B cell (primary cell): Measurements from ENCODE around the gene TULP1.

Source experiments
- EZH2 ChIP-seq: IDR thresholded peaks from 2 replicates; pipeline ENCODE4 v1.6.1; 2012; ENCODE audit warnings: borderline replicate concordance, low read depth, mild to moderate bottlenecking, moderate library complexity, low read length; ENCODE audit not compliant: insufficient read depth, poor library complexity, severe bottlenecking
- TF ChIP-seq, protein P1 (sequence below): fragments of 200-600 bp; IDR thresholded peaks from one replicate; pipeline ENCODE4 v1.8.0; 2022; ENCODE audit warnings: antibody characterized with exemption, mild to moderate bottlenecking

DNA sequence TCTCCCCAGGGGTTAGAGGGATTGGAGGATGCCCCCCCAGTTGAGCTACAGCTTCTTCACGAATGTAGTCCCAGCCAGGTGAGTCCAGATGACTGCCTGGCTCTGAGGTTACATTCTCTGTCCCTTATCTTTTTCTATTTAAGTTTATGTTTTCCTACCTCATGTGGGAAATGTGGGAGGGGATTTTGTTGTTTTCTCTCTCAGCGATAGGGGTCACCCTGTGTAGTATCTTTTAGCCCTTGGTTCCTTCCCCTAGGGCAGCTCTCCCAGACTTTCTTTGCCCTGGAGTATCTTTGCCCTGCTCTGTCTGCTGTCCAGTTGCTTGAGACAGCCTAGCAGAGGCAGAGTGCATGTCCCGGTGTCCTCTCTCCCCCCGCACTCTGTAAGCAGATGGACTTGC lies 54.8 kb downstream of the TULP1 start:
- no peak for TF ChIP-seq EZH2
- TF ChIP-seq, protein P1, sequence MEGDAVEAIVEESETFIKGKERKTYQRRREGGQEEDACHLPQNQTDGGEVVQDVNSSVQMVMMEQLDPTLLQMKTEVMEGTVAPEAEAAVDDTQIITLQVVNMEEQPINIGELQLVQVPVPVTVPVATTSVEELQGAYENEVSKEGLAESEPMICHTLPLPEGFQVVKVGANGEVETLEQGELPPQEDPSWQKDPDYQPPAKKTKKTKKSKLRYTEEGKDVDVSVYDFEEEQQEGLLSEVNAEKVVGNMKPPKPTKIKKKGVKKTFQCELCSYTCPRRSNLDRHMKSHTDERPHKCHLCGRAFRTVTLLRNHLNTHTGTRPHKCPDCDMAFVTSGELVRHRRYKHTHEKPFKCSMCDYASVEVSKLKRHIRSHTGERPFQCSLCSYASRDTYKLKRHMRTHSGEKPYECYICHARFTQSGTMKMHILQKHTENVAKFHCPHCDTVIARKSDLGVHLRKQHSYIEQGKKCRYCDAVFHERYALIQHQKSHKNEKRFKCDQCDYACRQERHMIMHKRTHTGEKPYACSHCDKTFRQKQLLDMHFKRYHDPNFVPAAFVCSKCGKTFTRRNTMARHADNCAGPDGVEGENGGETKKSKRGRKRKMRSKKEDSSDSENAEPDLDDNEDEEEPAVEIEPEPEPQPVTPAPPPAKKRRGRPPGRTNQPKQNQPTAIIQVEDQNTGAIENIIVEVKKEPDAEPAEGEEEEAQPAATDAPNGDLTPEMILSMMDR = no peak
